GM19438 (cell line): ENCODE data around the gene TMEM164.

Experiments used
- ATAC-seq: cut with Tn5 transposase; IDR thresholded peaks from one replicate; pipeline ENCODE4 v1.9.1; 2021; ENCODE audit warnings: low read depth; ENCODE audit not compliant: unreplicated experiment

Gene TMEM164

DNA sequence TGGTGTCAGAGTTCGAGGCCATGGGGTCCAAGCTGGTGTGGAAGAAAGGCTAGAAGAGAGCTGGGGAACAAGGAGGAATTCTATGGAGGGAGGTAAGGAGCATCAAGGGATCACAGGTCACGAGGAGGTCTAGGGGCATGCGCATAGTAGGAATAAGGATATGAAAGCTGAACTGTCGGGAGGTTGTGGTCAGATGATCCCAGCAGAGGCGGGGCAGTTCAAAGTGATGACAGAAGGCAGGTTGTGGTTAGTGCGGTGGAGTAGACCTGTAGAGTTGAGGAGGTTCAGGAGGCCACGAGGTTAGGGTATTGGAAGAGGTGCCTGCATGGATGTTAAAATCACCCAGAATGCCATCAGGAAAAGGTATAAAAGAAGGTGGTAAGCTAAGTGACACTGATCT is 156.3 kb downstream of the TMEM164 start:
- ATAC-seq: no peak

GRCh38 chrX:110159865-110160264 is 157.0 kb downstream of the TMEM164 start:
- ATAC-seq: no peak

DNA sequence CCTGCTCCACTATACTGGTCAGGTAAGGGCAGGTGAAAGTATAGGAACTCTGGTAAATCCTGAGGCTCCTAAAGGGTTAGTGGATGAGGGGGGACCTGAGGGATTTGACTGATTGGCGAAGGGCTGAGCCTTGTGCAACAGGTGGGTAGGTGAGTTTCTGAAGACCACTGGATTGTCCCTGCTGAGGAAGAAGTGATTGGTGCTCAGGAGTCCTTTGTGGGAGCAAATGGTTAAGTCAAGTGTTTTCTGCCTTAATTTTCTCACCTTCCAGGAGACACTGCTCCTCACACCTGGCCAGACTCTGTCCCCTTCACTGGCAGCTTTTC is 158.4 kb downstream of the TMEM164 start:
- no peak for ATAC-seq

- no peak for ATAC-seq
These were observed 159.2 kb downstream of the TMEM164 start for GRCh38 chrX:110162131-110162530.

DNA sequence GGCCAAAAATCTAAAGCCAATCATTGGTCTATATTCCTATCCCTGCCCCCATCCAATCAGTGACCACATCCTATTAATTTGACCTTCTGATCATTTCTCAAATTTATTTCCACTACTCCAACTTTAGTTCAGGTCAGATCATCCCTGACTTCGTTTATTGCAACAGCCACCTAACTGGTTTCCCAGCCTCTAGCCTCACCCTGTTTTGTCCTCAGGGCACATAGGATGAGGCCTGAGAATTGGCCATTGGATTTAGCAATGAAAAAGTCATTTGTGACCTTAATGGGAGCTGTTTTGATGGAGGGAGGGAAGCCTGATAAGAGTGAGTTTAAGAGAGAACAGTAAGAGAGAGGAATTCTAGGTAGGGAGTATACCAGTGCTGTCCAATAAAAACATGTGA is 160.0 kb downstream of the TMEM164 start:
- ATAC-seq: no peak

DNA sequence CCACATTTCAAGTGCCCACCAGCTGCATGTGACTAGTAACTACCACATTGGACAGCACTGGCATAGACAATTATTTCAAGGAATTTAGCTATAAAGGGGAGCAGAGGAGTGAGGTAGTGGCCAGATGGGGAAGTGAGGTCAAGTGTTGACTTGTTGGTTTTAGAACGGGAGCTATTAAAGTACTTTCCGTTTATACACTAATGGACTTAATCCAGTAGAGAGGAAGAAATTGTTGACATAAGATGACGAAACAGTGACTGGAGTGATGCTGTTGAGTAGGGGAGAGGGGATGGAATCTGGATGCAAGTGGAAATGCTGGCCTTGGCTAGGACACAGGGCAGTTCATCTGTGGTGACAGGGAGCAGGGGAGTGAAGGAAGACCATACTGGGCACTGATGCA is 160.6 kb downstream of the TMEM164 start:
- no peak for ATAC-seq

DNA sequence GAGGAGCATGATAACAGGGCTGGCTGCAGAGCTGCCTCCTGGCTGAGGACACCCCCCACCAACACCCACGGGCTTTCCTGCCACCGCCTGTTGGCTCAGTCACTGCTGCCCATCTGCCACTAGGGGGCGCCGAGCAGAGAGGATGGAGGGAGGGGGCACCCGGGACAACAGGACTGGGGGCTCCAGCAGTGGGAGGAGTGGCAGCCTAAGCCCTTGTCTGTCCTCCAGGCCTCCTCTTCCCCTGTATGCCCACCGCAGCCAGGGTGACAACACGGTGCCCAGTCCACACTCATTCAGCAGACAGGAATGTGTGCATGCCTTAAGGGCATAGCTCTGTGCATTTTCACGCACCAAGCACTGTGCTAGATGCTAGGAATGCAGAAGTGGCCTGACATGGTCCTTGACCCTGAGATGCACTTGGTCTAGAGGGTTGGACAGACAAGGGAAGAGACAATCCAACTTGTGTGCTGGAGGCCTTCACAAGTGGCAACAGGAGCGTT is 165.1 kb downstream of the TMEM164 start:
- no peak for ATAC-seq

GRCh38 chrX:110168585-110168984 is 165.7 kb downstream of the TMEM164 start:
- ATAC-seq: no peak

GRCh38 chrX:110170029-110170428 is 167.1 kb downstream of the TMEM164 start:
- ATAC-seq: no peak

- no peak for ATAC-seq
These were observed 168.5 kb downstream of the TMEM164 start for GRCh38 chrX:110171442-110171841.

- ATAC-seq: peak; percentile 97
These were observed 169.3 kb downstream of the TMEM164 start for GRCh38 chrX:110172215-110172614.

DNA sequence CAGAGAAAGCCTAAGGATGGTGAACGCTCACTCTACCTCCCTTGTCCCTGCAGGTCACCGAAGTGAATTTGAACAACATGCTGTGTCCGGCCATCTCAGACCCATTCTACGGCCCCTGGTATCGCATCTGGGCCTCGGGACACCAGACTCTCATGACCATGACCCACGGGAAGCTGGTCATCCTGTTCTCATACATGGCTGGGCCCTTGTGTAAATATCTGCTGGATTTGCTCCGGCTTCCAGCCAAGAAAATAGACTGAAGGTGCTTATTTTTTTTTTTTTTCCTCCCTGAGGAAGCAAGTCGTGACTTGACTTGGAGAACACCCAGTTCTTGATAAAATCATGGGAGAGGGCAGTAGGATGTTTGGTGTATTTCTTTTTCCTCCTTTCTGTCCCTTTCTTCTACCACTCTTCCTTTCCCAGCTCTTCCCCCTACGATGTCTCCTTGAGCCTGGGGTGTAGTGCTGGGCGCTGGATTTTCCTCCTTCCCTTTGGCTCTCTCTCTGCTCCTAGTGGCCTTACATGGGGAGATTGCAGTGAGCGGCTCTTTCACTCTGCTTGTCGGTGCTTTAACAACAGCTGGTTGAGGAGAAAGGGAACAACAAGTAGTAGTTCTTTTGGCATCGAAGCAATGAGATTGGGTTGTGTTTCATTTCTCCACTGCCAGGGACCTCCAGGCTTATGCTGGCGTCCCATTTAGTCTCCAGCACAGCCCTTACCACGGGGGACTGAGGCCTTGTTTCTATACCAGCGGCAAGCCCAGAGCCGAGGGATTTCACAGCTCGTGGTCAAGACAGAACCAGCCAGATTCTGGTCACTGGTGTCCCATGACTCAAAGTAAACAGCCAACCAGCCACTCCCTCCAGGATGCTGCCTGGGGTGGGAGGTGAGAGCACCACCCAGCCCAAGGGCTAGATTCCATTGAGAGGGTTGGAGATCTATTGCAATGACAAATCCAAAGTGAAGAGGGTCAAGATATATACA is 170.6 kb downstream of the TMEM164 start:
- no peak for ATAC-seq

- ATAC-seq: no peak
These were observed 172.2 kb downstream of the TMEM164 start for GRCh38 chrX:110175146-110175545.

DNA sequence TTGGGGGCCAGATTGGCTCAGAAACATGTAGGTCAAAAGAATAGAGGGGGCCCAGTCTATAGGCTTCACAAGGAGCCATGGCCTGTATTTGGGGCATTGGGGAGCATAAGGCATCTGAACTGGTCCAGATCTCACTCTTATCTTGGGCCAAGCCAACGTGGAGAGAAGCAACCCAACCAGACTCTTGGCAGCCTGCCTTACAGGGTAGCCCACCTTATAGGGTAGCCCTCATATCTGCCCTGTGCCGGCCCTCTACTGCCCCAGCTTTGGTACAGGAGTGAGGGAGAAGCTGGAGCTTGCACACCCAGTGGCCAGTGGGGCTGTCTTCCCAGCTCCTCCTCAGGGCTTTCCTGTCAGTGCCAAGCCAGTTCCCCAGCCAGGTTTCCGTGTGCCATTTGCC is 172.8 kb downstream of the TMEM164 start:
- no peak for ATAC-seq

DNA sequence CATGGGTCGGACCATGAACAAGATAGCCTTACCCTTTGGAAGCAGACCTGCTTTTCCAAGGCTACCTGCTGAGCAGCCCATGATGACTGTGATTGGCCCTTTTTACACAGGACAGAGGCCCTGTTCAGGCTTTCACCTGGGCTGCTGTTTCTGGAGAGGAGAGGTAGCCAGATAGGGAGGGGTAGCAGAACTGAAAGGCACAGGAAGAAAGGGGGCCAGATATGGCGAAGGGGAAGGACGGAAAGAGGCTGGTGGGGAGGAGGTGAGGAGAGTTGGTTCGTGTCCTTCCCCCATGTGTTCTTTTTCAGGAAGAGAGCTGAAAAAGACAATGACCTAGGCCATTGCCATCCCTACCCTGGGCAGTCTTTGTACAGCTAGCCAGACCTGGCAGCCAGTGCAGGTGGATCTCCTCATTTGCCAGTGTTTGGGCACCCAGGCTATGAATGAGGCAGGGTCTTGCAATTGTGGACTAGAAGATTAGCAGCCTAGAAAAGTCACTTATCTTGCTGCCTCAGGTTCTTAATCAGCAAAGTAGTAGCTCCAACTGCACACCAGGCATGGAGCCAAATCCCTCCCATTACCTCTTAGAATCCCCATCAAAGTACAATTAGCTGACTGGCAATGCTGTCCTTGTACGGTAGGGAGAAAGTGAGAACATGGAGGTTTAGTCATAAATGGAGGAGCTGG is 175.4 kb downstream of the TMEM164 start:
- ATAC-seq: no peak

DNA sequence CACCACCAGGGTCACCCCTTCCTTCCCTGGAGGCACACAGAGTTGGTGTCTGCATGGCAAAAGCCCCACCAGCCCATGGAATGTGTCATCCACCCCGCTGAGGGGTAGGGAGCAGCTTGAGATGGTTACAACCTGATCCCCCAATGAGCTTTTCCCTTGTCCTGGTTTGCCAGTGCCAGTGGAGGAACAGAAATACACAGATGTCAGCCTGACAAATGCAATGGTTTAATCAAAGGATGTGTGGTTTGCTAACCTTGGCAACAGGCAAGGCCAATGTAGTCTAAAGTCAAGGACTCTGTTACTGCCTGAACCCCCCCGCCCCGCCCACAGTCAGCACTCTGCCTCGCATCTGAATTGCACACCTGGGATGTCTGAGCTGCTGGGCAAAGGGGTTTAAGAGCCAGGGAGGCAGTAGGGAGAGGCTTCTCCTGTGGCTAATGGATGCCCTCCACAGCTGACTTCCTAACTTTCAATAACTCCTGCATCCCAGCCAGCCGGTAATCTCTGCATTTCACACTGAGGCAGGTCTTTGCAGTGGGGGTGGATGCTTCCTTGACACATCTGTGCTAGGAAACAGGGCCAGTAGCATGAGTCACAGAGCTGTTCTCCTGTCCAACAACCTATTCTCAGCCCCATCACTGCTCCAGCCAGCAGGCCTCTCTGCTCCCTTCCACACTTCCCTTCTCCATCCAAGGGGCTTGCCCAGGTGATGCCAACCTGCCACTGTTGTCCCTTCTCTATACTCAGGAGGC is 177.4 kb downstream of the TMEM164 start:
- no peak for ATAC-seq

DNA sequence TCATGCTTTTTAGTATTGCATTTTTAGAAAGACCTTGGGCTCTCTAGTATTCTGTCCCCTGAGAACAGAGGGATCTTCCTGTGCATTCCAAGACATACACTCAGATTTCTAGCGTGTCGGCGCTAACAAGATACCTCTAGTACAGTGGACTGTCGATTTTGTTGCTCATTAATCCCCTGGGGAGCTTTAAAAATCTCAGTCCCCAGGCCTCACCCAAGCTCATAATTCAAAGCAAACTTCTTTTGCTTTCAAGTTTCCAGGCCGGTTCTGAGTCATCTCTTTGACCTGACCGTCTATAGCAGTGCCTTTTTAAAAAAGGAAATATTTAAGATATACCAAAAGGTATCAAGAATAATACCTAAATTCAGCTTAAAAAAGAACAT is 178.0 kb downstream of the TMEM164 start:
- peak; percentile 63 for ATAC-seq

- no peak for ATAC-seq
These were observed 178.7 kb downstream of the TMEM164 start for GRCh38 chrX:110181459-110182137.

GRCh38 chrX:110182362-110182761 is 179.4 kb downstream of the TMEM164 start:
- no peak for ATAC-seq

GRCh38 chrX:110182865-110183264 is 180.0 kb downstream of the TMEM164 start:
- no peak for ATAC-seq
